ENCODE measurements around the gene SIAH2. TPM values are rescaled to one million over a fixed set of nuclear protein-coding genes. Genes with fewer than 3 reads are reported as not detected.

The SIAH2 gene
- total and polyA plus RNA-seq, 2 experiments from 2014 or later = 6.3 to 28.8 TPM

GRCh38 chr3:150789451-150789850 lies 26.5 kb upstream of the SIAH2 start (continued):
- no peak for TF ChIP-seq ETS1 (IDR thresholded peaks at IDR 0.05)

- DNase-seq (ENCODE audit: low spot score) (peak; percentile 94), ATAC-seq (peak; percentile 96)
- Mint-ChIP-seq H3K4me1 (no peaks in the 10 kb centered on the region), H3K9me3 (peaks cover 5% of the 10 kb centered on the region; the same call in 1 of the 3 replicates), H3K4me3 (no peak overlapping the region), H3K36me3 (ENCODE audit: low read depth) (no peaks in the 10 kb centered on the region), H3K27me3 (ENCODE audit: insufficient read depth, low read depth, poor library complexity) (peaks cover 7% of the 10 kb centered on the region), H3K27ac (no peak overlapping the region)
- no peaks in the 10 kb centered on the region for H3K9me2 ChIP-seq (ENCODE audit: insufficient read depth)
- no peaks in the 10 kb centered on the region for H3K79me2 ChIP-seq (replicated peaks; ENCODE audit: insufficient read depth)
- no peak overlapping the region for H3K27ac ChIP-seq (ENCODE audit: low read depth)
- H3K4me1 ChIP-seq (ENCODE audit: insufficient read depth) = no peaks in the 10 kb centered on the region
- no peak overlapping the region for H3K4me3 ChIP-seq
- H3K4me2 ChIP-seq = no peak overlapping the region
- no peaks in the 10 kb centered on the region for H3F3A ChIP-seq (replicated peaks; ENCODE audit: low read depth)
- H4K20me1 ChIP-seq (replicated peaks; ENCODE audit: insufficient read depth) = no peaks in the 10 kb centered on the region
- peak overlapping the region; percentile 8; the same call in 1 of the 2 replicates for H2AFZ ChIP-seq
- TF ChIP-seq ZNF462 (CRISPR knock-in tag; IDR thresholded peaks at IDR 0.05) (no peak), ETS1 (IDR thresholded peaks at IDR 0.05) (no peak), EZH2phosphoT487 (IDR thresholded peaks at IDR 0.05; ENCODE audit: unreplicated experiment) (no peak), POLR2AphosphoS5 (IDR thresholded peaks at IDR 0.05; ENCODE audit: low read depth) (no peak), CTCF (conservative IDR thresholded peaks at IDR 0.05; ENCODE audit: low read depth in 2 of 2) (peak; percentile 98 to 99), ZNF331 (CRISPR knock-in tag; IDR thresholded peaks at IDR 0.05; ENCODE audit: low read depth) (no peak)
- H3K36me3 ChIP-seq (ENCODE audit: insufficient read depth) = no peaks in the 10 kb centered on the region
- no peaks in the 10 kb centered on the region for H3K27me3 ChIP-seq (ENCODE audit: insufficient read depth)
Measured at GRCh38 chr3:150787741-150788370, 24.9 kb upstream of the SIAH2 start.
